HG02623 (cell line): ENCODE measurements around the gene SMCO3.

Experiments used
- ATAC-seq: cut with Tn5 transposase; IDR thresholded peaks from one replicate; pipeline ENCODE4 v1.9.1; 2021; ENCODE audit warnings: moderate library complexity; ENCODE audit not compliant: unreplicated experiment

SMCO3 gene

DNA sequence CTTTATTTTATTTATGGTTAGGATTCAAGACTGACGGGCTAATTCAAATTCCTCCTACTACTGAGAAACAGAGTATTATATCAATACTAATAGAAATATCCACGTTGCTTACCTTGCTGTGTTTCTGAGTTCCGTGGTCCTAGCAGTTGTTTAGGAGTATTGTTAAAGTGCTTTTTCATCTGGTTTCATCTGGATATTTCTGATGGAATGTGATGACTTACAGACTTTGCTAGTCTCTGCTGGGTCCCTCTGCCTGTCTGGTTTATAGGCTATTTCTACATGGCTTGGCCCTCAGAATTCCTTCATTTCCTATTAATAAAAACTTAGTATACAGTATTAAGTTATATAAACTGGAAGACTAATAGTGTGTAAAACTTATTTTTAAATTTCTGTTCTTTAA lies at the start of gene SMCO3:
Gene SMCO3, minus strand, starts transcription at position 169 of the 400 bp plus-strand sequence. CDS start 7,502 bp downstream, outside the sequence.
- no peak for ATAC-seq

GRCh38 chr12:14860490-14860889 lies 46.5 kb upstream of the SMCO3 start:
- ATAC-seq: no peak

GRCh38 chr12:14858513-14858912 lies 44.5 kb upstream of the SMCO3 start:
- no peak for ATAC-seq

DNA sequence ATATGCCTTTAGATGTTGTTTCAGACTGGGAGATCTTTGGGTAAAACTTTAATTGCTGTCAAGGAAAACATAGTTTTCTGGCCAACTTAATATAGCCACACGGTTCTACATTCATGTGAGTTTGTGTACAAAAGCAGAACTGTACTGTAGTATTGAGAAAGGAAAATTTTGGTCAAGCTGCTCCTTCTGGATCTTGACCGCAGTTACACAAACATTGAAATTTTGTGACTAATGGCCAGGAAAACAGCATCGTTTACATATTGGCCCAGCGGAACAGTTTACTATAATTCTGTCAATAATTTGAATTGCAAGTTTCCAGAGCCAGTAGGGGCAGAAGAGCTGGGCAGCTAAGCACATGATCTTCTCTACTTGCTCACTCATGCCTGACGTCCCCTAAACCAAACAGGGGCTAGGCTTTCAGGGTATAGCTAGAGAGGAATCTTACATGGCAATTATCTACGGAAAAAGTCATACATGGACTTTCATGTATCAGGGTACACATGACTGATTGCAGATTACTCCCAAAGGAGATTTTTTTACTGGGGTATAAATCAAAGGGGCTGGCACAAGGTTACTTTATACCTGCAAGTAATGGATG lies 40.7 kb upstream of the SMCO3 start:
- ATAC-seq: no peak

GRCh38 chr12:14853961-14854360 lies 40.0 kb upstream of the SMCO3 start:
- no peak for ATAC-seq

DNA sequence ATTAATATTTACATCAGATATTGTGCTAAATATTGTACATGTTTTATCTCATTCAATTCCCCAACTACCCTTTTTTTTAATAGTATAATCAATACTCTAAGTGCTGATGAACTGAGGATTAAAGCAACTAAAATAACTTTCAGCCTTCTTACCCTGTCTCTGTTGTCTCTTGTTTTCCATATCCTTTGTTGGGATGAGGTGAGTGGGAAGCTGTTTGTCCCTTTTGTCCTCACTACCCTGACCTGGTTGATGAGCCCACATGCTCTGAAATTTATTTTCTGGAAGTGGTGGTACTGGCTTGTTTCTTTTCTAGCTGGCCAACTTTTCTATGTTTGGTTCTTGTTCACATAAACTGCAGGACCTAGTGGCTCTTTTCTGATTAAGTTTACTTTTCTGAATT lies 38.9 kb upstream of the SMCO3 start:
- ATAC-seq: no peak

DNA sequence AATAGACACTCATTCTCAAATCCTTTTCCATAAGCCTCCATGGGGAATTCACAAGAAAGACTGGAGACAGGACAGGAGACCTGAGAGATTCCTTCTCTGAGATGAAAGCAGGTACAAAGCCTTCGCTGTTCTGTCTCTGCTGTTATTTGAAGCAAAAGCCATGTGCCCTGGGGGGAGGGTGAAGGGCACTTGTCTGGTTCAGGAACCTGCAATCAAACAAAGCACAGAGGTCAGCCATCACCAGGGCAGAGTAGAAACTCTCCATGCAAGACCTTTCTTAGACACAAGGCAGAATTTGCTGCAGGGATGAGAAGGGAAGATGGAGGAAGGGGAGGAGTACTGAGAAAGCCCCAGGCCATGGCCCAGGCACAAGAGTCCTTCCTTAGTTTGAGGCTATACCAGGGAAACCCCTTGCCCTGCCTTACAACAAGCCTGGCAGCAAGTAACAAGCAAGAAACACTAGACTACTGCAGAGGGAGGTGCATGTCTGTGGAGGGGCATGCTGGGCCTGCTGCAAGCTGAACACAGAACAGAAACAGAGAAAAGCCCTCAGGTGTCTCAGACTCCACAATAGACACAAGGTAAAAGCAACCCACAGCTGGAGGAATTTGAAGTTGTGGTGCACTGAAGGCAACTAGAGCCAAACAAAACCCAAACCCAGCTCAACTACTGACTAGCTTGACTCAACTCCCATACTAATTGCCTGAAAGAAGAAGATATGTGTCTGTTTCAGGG lies 37.1 kb upstream of the SMCO3 start:
- peak; percentile 92 for ATAC-seq

- no peak for ATAC-seq
Observed at GRCh38 chr12:14849661-14850060, 35.7 kb upstream of the SMCO3 start.

DNA sequence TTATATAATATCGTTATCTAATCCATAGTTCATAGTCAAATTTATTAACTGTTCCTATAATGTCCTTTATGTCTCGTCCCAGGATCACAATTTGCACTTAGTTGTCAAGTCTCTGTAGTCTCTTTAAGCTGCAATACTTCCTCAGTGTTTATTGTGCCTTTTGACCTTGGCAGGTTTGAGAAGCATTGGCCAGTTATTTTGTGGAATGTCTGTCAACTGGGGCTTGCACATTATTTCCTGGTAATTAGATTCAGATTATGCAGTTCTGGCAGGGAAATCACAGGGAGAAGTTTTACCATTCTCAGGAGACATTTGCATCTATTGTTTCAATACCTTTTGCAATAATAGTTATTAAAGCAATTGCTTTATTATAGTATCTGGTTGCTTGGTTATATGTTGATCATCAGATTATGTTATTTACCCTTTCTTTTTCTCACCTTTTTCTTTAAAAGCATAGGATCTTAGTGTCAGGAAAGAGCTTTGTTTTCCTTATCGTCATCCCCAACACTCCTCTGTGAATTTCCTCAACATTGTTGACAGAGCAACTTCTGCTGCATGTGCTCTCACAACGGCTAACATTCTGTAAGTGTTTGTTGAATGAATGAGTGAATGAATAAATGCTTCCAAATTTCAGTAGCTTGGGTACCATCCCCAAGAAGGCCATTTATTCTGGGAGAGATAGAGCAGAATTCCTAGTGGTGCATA lies 33.0 kb upstream of the SMCO3 start:
- no peak for ATAC-seq

DNA sequence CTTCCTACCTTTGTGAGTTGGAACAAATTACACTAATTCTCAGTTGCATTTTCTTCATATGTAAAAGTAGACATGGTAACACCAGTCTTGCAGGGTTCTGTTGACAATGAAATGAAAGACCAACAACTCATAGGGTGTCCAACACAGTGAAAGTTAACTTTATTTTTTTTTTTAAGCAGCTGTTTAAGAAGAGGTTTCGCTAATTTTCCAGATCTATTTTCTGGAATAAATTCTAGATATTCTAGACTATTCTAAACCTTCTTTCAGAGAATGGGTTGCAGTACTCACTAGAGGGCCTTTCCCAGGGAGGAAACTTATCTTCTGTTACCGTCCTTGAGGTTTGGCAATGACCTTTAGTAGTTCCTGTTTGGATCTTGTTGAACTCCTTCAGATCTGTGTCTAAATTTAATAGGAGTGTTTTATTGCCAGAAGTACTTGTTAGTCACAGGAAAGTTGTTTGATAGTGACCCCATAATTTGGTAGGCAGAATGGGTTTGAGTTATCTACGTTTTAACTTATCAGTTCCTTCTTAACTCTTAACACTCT lies 32.1 kb upstream of the SMCO3 start:
- no peak for ATAC-seq

GRCh38 chr12:14845350-14845750 lies 31.4 kb upstream of the SMCO3 start:
- ATAC-seq: no peak

DNA sequence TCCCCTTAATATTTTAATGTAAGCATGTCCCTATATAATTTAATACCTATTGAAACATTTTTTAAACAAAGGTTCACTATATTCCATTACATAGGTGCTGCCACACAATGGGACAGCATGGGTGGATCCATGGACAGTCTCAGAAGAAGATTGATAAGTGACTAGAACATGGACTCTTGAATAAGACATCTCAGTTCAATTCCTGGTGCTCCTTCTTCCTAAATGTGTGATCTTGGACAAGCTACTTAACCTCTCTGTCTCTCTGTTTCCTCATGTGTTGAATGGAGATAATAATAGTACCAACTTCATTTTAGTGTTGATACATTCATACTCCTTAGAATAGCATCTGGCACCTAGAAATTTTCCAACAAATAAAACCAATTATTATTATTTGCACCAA lies 30.4 kb upstream of the SMCO3 start:
- ATAC-seq: no peak

- no peak for ATAC-seq
Observed at GRCh38 chr12:14843425-14843887, 29.5 kb upstream of the SMCO3 start, which contains the start of gene ART4. Gene ART4 (minus strand): TSS chr12:14843526. CDS start chr12:14843113, 413 bp downstream.

DNA sequence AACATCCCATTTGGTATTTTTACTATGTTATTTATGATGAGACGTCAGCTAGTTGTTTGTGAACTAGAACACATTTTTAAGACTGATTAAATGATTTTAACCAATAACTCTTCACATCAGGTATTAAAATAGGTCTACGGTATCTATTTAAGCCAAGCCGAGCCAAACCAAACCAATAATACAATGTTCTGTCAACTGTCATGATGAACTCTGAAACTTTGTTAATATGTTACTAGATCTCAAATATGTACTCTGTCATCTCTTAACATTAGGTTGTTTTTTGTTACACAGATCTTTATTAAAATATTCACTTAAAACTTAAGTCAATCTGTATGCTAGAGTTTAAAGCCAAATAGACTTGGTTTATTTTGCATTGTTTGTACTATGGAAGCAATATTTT lies 28.3 kb upstream of the SMCO3 start:
- ATAC-seq: no peak

DNA sequence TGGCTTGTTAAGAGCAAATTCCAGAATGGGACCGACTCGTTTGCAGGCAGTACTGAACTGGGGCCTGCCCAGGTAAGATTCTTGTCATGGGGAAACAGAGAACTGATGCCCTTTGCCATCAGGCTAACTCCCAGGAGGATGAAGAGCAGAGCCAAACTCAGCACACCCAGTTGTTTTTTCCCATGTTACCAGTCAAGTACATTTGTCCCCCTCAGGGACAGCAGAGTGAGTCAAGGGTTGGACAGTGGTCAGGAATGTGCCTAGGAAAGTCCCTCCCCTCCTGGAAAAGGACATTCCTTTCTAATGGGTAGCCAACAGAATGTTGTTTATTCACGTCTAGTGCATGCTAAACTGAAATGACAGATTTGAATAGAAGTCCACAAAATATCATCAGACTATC lies 27.8 kb upstream of the SMCO3 start:
- ATAC-seq: no peak

DNA sequence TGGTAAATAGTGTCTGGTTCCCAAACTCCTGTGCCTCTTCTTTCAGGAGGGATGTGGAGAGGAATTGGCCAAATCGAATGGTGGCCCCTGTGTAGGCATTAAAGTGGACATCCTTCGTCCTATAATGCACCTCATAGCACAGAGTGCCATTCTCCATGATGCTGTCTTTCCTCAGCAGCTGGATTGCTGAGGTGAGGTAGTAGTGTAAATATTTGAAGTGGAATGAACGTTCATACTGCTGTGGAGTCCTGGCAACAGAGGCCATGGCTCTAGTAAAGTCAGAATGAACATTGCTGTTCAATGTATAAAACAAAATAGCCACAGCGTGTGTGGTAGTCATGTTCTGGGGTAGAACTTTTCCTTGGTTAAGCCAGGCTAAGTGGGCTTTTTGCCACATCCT lies 26.6 kb upstream of the SMCO3 start:
- no peak for ATAC-seq

GRCh38 chr12:14839262-14839661 lies 25.3 kb upstream of the SMCO3 start:
- ATAC-seq: no peak

GRCh38 chr12:14836336-14837210 lies 22.6 kb upstream of the SMCO3 start:
- ATAC-seq: no peak

DNA sequence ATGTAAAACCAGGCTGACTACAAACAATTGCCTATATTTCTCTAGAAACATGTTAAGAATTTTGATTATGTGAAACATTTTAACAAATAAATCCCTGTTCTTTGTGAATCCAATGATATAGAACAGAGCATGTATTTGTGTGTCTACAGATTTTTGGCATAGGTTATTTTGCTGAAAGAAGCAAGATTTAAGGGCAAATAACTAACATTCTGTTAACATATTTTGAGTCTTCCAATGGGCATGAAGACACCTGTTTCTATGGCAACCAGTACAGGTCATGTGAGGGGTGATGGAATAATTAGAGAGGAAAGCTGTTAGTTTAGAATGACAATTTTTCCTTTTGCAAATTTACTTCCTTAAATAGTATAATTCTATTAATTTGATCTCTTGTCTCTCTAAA lies 20.5 kb upstream of the SMCO3 start:
- no peak for ATAC-seq

- ATAC-seq: no peak
Observed at GRCh38 chr12:14833952-14834351, 20.0 kb upstream of the SMCO3 start.

GRCh38 chr12:14833336-14833735 lies 19.4 kb upstream of the SMCO3 start:
- no peak for ATAC-seq
